ENCODE measurements around the gene TRAPPC10.
"Not testable (repeated sequence)": the region's sequence is repeated elsewhere in the genome, so short reads cannot be mapped to it uniquely, and the experiment has no call there.

TRAPPC10 gene

GRCh38 chr21:44127827-44128226 is 115.7 kb downstream of the TRAPPC10 start:
- not testable (repeated sequence) for H3K27me3 ChIP-seq (ENCODE audit: insufficient read depth, low read length, poor library complexity, severe bottlenecking); H4K20me1 ChIP-seq (ENCODE audit: insufficient read depth, low read length, poor library complexity, severe bottlenecking); H3K36me3 ChIP-seq (ENCODE audit: insufficient read depth, low read length); H3K4me1 ChIP-seq (ENCODE audit: insufficient read depth, low read length, poor library complexity, severe bottlenecking); H3K9me3 ChIP-seq (ENCODE audit: insufficient read depth, low read depth, low read length); H3K4me3 ChIP-seq (ENCODE audit: low read length, poor library complexity, severe bottlenecking); H3K4me2 ChIP-seq (ENCODE audit: low read depth, low read length, poor library complexity, severe bottlenecking); H3K9ac ChIP-seq (ENCODE audit: low read depth, low read length, poor library complexity, severe bottlenecking); H2AFZ ChIP-seq (ENCODE audit: low read length); H3F3A ChIP-seq (ENCODE audit: low read depth); H3K9me2 ChIP-seq (replicated peaks; ENCODE audit: low read depth, low read length); H3K79me2 ChIP-seq (ENCODE audit: insufficient read depth, low read length)

GRCh38 chr21:44133715-44134057 is 121.6 kb downstream of the TRAPPC10 start:
- not testable (repeated sequence) for H3K4me3 ChIP-seq (ENCODE audit: low read length, poor library complexity, severe bottlenecking); H3K9me3 ChIP-seq (ENCODE audit: insufficient read depth, low read depth, low read length); H3K79me2 ChIP-seq (ENCODE audit: insufficient read depth, low read length); H3K4me1 ChIP-seq (ENCODE audit: insufficient read depth, low read length, poor library complexity, severe bottlenecking); H3K27me3 ChIP-seq (ENCODE audit: insufficient read depth, low read length, poor library complexity, severe bottlenecking); H3K36me3 ChIP-seq (ENCODE audit: insufficient read depth, low read length); H3F3A ChIP-seq (ENCODE audit: low read depth); H4K20me1 ChIP-seq (ENCODE audit: insufficient read depth, low read length, poor library complexity, severe bottlenecking); H3K9me2 ChIP-seq (replicated peaks; ENCODE audit: low read depth, low read length); H3K9ac ChIP-seq (ENCODE audit: low read depth, low read length, poor library complexity, severe bottlenecking); H2AFZ ChIP-seq (ENCODE audit: low read length); H3K4me2 ChIP-seq (ENCODE audit: low read depth, low read length, poor library complexity, severe bottlenecking)

GRCh38 chr21:44134732-44135131 is 122.6 kb downstream of the TRAPPC10 start:
- H3K79me2 ChIP-seq (ENCODE audit: insufficient read depth, low read length); H4K20me1 ChIP-seq (ENCODE audit: insufficient read depth, low read length, poor library complexity, severe bottlenecking); H3K36me3 ChIP-seq (ENCODE audit: insufficient read depth, low read length); H3K4me3 ChIP-seq (ENCODE audit: low read length, poor library complexity, severe bottlenecking); H3K9me3 ChIP-seq (ENCODE audit: insufficient read depth, low read depth, low read length); H3K4me2 ChIP-seq (ENCODE audit: low read depth, low read length, poor library complexity, severe bottlenecking); H3K9ac ChIP-seq (ENCODE audit: low read depth, low read length, poor library complexity, severe bottlenecking); H3K9me2 ChIP-seq (replicated peaks; ENCODE audit: low read depth, low read length); H2AFZ ChIP-seq (ENCODE audit: low read length); H3F3A ChIP-seq (ENCODE audit: low read depth); H3K27me3 ChIP-seq (ENCODE audit: insufficient read depth, low read length, poor library complexity, severe bottlenecking); H3K4me1 ChIP-seq (ENCODE audit: insufficient read depth, low read length, poor library complexity, severe bottlenecking): not testable (repeated sequence)

- not testable (repeated sequence) for H3K4me1 ChIP-seq (ENCODE audit: insufficient read depth, low read length, poor library complexity, severe bottlenecking)
These were observed 125.9 kb downstream of the TRAPPC10 start for GRCh38 chr21:44138039-44138438.

GRCh38 chr21:44139787-44140551 is 127.9 kb downstream of the TRAPPC10 start:
- not testable (repeated sequence) for H3K9me3 ChIP-seq (ENCODE audit: insufficient read depth, low read depth, low read length); H3K4me2 ChIP-seq (ENCODE audit: low read depth, low read length, poor library complexity, severe bottlenecking); H2AFZ ChIP-seq (ENCODE audit: low read length); H3K79me2 ChIP-seq (ENCODE audit: insufficient read depth, low read length); H3K36me3 ChIP-seq (ENCODE audit: insufficient read depth, low read length); H3K4me1 ChIP-seq (ENCODE audit: insufficient read depth, low read length, poor library complexity, severe bottlenecking); H3K9ac ChIP-seq (ENCODE audit: low read depth, low read length, poor library complexity, severe bottlenecking); H3F3A ChIP-seq (ENCODE audit: low read depth); H4K20me1 ChIP-seq (ENCODE audit: insufficient read depth, low read length, poor library complexity, severe bottlenecking); H3K27me3 ChIP-seq (ENCODE audit: insufficient read depth, low read length, poor library complexity, severe bottlenecking); H3K9me2 ChIP-seq (replicated peaks; ENCODE audit: low read depth, low read length); H3K4me3 ChIP-seq (ENCODE audit: low read length, poor library complexity, severe bottlenecking)

More at GRCh38 chr21:44138039-44138438, 125.9 kb downstream of the TRAPPC10 start:
- H3K9me3 ChIP-seq (ENCODE audit: insufficient read depth, low read depth, low read length); H2AFZ ChIP-seq (ENCODE audit: low read length); H3K9ac ChIP-seq (ENCODE audit: low read depth, low read length, poor library complexity, severe bottlenecking); H3K27me3 ChIP-seq (ENCODE audit: insufficient read depth, low read length, poor library complexity, severe bottlenecking); H3F3A ChIP-seq (ENCODE audit: low read depth); H3K9me2 ChIP-seq (replicated peaks; ENCODE audit: low read depth, low read length); H3K4me3 ChIP-seq (ENCODE audit: low read length, poor library complexity, severe bottlenecking); H3K36me3 ChIP-seq (ENCODE audit: insufficient read depth, low read length); H4K20me1 ChIP-seq (ENCODE audit: insufficient read depth, low read length, poor library complexity, severe bottlenecking); H3K79me2 ChIP-seq (ENCODE audit: insufficient read depth, low read length); H3K4me2 ChIP-seq (ENCODE audit: low read depth, low read length, poor library complexity, severe bottlenecking): not testable (repeated sequence)

- not testable (repeated sequence) for H3K27me3 ChIP-seq (ENCODE audit: insufficient read depth, low read length, poor library complexity, severe bottlenecking); H3F3A ChIP-seq (ENCODE audit: low read depth)
These were observed 128.4 kb downstream of the TRAPPC10 start for GRCh38 chr21:44140552-44140932.

GRCh38 chr21:44142470-44142869 is 130.4 kb downstream of the TRAPPC10 start:
- not testable (repeated sequence) for H3K36me3 ChIP-seq (ENCODE audit: insufficient read depth, low read length); H3K4me3 ChIP-seq (ENCODE audit: low read length, poor library complexity, severe bottlenecking); H3K27me3 ChIP-seq (ENCODE audit: insufficient read depth, low read length, poor library complexity, severe bottlenecking); H3K4me1 ChIP-seq (ENCODE audit: insufficient read depth, low read length, poor library complexity, severe bottlenecking); H3K9me3 ChIP-seq (ENCODE audit: insufficient read depth, low read depth, low read length); H4K20me1 ChIP-seq (ENCODE audit: insufficient read depth, low read length, poor library complexity, severe bottlenecking); H3F3A ChIP-seq (ENCODE audit: low read depth); H3K9me2 ChIP-seq (replicated peaks; ENCODE audit: low read depth, low read length); H3K9ac ChIP-seq (ENCODE audit: low read depth, low read length, poor library complexity, severe bottlenecking); H3K4me2 ChIP-seq (ENCODE audit: low read depth, low read length, poor library complexity, severe bottlenecking); H3K79me2 ChIP-seq (ENCODE audit: insufficient read depth, low read length); H2AFZ ChIP-seq (ENCODE audit: low read length)

More at GRCh38 chr21:44140552-44140932, 128.4 kb downstream of the TRAPPC10 start:
- H3K9ac ChIP-seq (ENCODE audit: low read depth, low read length, poor library complexity, severe bottlenecking); H3K4me2 ChIP-seq (ENCODE audit: low read depth, low read length, poor library complexity, severe bottlenecking); H3K4me1 ChIP-seq (ENCODE audit: insufficient read depth, low read length, poor library complexity, severe bottlenecking); H3K79me2 ChIP-seq (ENCODE audit: insufficient read depth, low read length); H3K9me3 ChIP-seq (ENCODE audit: insufficient read depth, low read depth, low read length); H2AFZ ChIP-seq (ENCODE audit: low read length); H3K36me3 ChIP-seq (ENCODE audit: insufficient read depth, low read length); H4K20me1 ChIP-seq (ENCODE audit: insufficient read depth, low read length, poor library complexity, severe bottlenecking); H3K4me3 ChIP-seq (ENCODE audit: low read length, poor library complexity, severe bottlenecking); H3K9me2 ChIP-seq (replicated peaks; ENCODE audit: low read depth, low read length): not testable (repeated sequence)
